SK-N-MC (cell line): Measurements from ENCODE around the gene OXTR.

Source experiments
- EZH2 ChIP-seq: fragments of 200-600 bp; sonication (generic); IDR thresholded peaks from one replicate; pipeline ENCODE4 v1.6.1; 2017; ENCODE audit warnings: antibody characterized with exemption
- POLR2AphosphoS5 ChIP-seq: IDR thresholded peaks from 2 replicates; pipeline ENCODE4 v1.6.1; 2012; ENCODE audit warnings: mild to moderate bottlenecking, low read depth, low read length, borderline replicate concordance

- no peak for TF ChIP-seq EZH2
- no peak for TF ChIP-seq POLR2AphosphoS5
Measured at GRCh38 chr3:8756671-8757070, 12.7 kb downstream of the OXTR start.
